ENCODE data around the gene ERBB4.

Gene ERBB4

GRCh38 chr2:211439011-211439410 lies 1099.6 kb downstream of the ERBB4 start:
- DNase-seq, result no peak

GRCh38 chr2:211437396-211437795 lies 1101.2 kb downstream of the ERBB4 start:
- DNase-seq, result no peak

- DNase-seq, result no peak
These were observed 1102.4 kb downstream of the ERBB4 start for GRCh38 chr2:211436182-211436581.

GRCh38 chr2:211435331-211435730 lies 1103.3 kb downstream of the ERBB4 start:
- no peak for DNase-seq

- DNase-seq, result no peak
These were observed 1103.8 kb downstream of the ERBB4 start for GRCh38 chr2:211434773-211435172.

GRCh38 chr2:211429256-211429920 lies 1109.2 kb downstream of the ERBB4 start:
- no peak for DNase-seq

GRCh38 chr2:211426240-211426639 lies 1112.4 kb downstream of the ERBB4 start:
- DNase-seq, result no peak

- no peak for DNase-seq
These were observed 1115.6 kb downstream of the ERBB4 start for GRCh38 chr2:211423018-211423417.

- DNase-seq, result no peak
These were observed 1121.1 kb downstream of the ERBB4 start for GRCh38 chr2:211417544-211417943.

- DNase-seq, result no peak
These were observed 1122.2 kb downstream of the ERBB4 start for GRCh38 chr2:211416373-211416772.

- no peak for DNase-seq
These were observed 1124.9 kb downstream of the ERBB4 start for GRCh38 chr2:211413746-211414145.

GRCh38 chr2:211408483-211408891 lies 1130.1 kb downstream of the ERBB4 start:
- DNase-seq, result no peak

GRCh38 chr2:211407076-211407475 lies 1131.5 kb downstream of the ERBB4 start:
- DNase-seq, result no peak

- no peak for DNase-seq
These were observed 1133.6 kb downstream of the ERBB4 start for GRCh38 chr2:211405036-211405435.

- no peak for DNase-seq
These were observed 1134.5 kb downstream of the ERBB4 start for GRCh38 chr2:211404098-211404497.

- no peak for DNase-seq
These were observed 1137.3 kb downstream of the ERBB4 start for GRCh38 chr2:211401328-211401727.

GRCh38 chr2:211397764-211398163 lies 1140.8 kb downstream of the ERBB4 start:
- no peak for DNase-seq

GRCh38 chr2:211396815-211397214 lies 1141.8 kb downstream of the ERBB4 start:
- DNase-seq, result no peak

- no peak for DNase-seq
These were observed 1147.4 kb downstream of the ERBB4 start for GRCh38 chr2:211391189-211391567.

GRCh38 chr2:211390536-211391188 lies 1147.9 kb downstream of the ERBB4 start:
- no peak for DNase-seq

GRCh38 chr2:211387734-211388133 lies 1150.9 kb downstream of the ERBB4 start:
- DNase-seq, result no peak

- no peak for DNase-seq
These were observed 1158.6 kb downstream of the ERBB4 start for GRCh38 chr2:211380041-211380440.

- no peak for DNase-seq
These were observed 1162.2 kb downstream of the ERBB4 start for GRCh38 chr2:211376410-211376809.

- DNase-seq, result no peak
These were observed 1165.4 kb downstream of the ERBB4 start for GRCh38 chr2:211373203-211373602.

GRCh38 chr2:211371465-211371864 lies 1167.1 kb downstream of the ERBB4 start:
- no peak for DNase-seq
